ENCODE results near the gene ADCYAP1R1.

GRCh38 chr7:31061185-31061584, 9.1 kb downstream of the ADCYAP1R1 start:
- no peak for TF ChIP-seq BHLHE40 (IDR thresholded peaks at IDR 0.05; ENCODE audit: borderline replicate concordance)
- no peak for TF ChIP-seq ELF4 (IDR thresholded peaks at IDR 0.05)
- no peak for TF ChIP-seq L3MBTL2 (conservative IDR thresholded peaks at IDR 0.05)
- TF ChIP-seq FOXK2 (IDR thresholded peaks at IDR 0.05) = no peak
- TF ChIP-seq, protein P1, sequence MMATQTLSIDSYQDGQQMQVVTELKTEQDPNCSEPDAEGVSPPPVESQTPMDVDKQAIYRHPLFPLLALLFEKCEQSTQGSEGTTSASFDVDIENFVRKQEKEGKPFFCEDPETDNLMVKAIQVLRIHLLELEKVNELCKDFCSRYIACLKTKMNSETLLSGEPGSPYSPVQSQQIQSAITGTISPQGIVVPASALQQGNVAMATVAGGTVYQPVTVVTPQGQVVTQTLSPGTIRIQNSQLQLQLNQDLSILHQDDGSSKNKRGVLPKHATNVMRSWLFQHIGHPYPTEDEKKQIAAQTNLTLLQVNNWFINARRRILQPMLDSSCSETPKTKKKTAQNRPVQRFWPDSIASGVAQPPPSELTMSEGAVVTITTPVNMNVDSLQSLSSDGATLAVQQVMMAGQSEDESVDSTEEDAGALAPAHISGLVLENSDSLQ (IDR thresholded peaks at IDR 0.05) = no peak
- TF ChIP-seq ZNF384 (IDR thresholded peaks at IDR 0.05) = no peak
- TF ChIP-seq CTBP1 (IDR thresholded peaks at IDR 0.05; ENCODE audit: borderline replicate concordance) = no peak
- TF ChIP-seq FOXA1 (IDR thresholded peaks at IDR 0.05) = no peak
- TF ChIP-seq SP1 (IDR thresholded peaks at IDR 0.05) = no peak
